Measurements from ENCODE around the gene PAGR1. TPM values are rescaled to one million over a fixed set of nuclear protein-coding genes. Genes with fewer than 3 reads are reported as not detected.
"Not testable (repeated sequence)": the region's sequence is repeated elsewhere in the genome, so short reads cannot be mapped to it uniquely, and the experiment has no call there.

PAGR1 gene
- total and polyA plus RNA-seq, 2 experiments from 2014 or later, result 39.3 to 53.4 TPM

DNA sequence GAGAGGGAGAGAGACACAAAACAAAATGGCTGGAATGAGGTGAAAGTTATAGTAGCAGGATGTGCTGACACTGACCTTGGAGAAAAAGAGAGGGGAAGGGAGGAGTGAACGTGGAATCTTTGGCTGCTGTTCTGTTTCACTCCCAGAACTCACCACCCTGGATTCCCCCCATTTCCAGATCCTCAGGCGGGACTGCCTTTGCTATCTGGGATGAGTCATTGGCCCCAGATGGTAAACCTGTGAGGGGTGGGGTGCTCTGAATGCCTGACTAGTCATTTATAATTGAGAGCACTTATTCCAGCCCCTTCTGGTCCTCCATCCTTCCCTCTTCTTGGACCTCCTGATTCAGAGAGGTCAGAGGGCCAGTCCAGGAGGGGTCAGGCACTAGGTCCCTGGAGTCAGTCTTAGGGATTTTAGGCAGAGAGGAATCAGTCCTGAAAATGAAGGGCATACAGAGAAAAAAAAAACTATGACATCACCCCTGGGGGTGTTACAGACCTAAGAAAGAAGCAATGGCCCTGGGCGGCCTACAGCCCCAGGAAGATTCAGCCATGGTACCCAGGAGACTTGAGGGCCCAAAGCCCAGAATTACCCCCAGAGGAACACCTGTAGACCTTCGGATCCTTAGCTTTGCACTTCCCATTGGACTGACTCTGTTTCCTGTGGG lies 40.1 kb upstream of the PAGR1 start:
- TF ChIP-seq EZH2phosphoT487 (IDR thresholded peaks at IDR 0.05; ENCODE audit: low read depth, severe bottlenecking, unreplicated experiment) (no peak), EZH2 (IDR thresholded peaks at IDR 0.05; ENCODE audit: borderline replicate concordance) (no peak)
- TF ChIP-seq, protein P1, sequence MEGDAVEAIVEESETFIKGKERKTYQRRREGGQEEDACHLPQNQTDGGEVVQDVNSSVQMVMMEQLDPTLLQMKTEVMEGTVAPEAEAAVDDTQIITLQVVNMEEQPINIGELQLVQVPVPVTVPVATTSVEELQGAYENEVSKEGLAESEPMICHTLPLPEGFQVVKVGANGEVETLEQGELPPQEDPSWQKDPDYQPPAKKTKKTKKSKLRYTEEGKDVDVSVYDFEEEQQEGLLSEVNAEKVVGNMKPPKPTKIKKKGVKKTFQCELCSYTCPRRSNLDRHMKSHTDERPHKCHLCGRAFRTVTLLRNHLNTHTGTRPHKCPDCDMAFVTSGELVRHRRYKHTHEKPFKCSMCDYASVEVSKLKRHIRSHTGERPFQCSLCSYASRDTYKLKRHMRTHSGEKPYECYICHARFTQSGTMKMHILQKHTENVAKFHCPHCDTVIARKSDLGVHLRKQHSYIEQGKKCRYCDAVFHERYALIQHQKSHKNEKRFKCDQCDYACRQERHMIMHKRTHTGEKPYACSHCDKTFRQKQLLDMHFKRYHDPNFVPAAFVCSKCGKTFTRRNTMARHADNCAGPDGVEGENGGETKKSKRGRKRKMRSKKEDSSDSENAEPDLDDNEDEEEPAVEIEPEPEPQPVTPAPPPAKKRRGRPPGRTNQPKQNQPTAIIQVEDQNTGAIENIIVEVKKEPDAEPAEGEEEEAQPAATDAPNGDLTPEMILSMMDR (IDR thresholded peaks at IDR 0.05; ENCODE audit: poor library complexity), result no peak
- Histone ChIP-seq H3K27ac (no peak overlapping the region), H3K4me1 (ENCODE audit: insufficient read depth) (no peaks in the 10 kb centered on the region), H3K4me3 (no peak overlapping the region), H3K27me3 (no peaks in the 10 kb centered on the region), H2AFZ (no peak overlapping the region), H3K9me2 (replicated peaks; ENCODE audit: insufficient read depth) (no peaks in the 10 kb centered on the region), H4K20me1 (ENCODE audit: insufficient read depth, poor library complexity, severe bottlenecking) (no peaks in the 10 kb centered on the region), H3K36me3 (replicated peaks; ENCODE audit: insufficient read depth, low read depth) (no peaks in the 10 kb centered on the region), H3K79me2 (no peaks in the 10 kb centered on the region), H3K9me3 (ENCODE audit: low read depth) (no peaks in the 10 kb centered on the region), H3K4me2 (no peak overlapping the region)
- peak; percentile 46 for DNase-seq (ENCODE audit: low spot score)
- WGBS (ENCODE audit: low lambda C conversion rate, missing lambda C conversion rate), result 66% methylated on average over 4 of the region's 4 CpGs

DNA sequence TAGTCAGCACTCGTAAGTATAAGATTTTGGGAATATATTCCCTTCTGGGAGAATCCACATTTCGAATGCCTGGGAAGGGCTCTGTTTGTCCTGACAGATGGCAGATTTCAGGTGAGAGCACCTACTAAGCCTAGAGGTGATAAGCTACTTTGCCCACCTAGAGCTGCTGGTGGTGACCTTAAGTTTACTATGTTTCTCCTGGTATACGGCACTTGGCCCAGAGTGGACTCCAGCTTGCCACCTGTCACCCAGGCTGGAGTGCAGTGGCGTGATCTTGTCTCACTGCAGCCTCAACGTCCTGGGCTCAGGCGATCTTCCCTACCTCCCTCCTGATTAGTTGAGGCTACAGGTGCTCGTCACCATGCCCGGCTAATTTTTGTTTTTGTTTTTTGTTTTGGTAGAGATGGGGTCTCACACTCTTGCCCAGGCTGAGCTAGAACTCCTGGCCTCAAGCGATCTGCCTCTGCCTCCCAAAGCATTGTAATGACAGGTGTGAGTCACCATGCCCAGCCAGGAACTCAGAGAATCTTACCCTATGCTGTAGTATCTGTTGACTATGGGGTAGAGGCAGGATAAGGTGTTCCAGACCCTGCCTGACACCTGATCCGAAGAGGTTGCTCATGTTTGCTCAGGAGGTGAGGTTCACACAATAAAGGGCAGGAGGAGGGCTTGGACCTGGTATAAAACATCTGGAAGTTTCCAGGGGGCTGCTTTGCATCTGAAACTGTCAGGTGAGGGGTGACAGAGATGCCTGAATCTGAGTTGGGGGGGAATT lies 38.2 kb upstream of the PAGR1 start, which contains the start of gene ZG16:
TSS of gene ZG16 (plus strand) at position 681 of the 775 bp plus-strand sequence. CDS start 1,011 bp downstream, outside the sequence.
- H3K36me3 ChIP-seq (replicated peaks; ENCODE audit: insufficient read depth, low read depth), result no peaks in the 10 kb centered on the region
- H4K20me1 ChIP-seq (ENCODE audit: insufficient read depth, poor library complexity, severe bottlenecking), result no peaks in the 10 kb centered on the region
- no peak within 1 kb of the TSS for H3K4me3 ChIP-seq
- no peaks in the 10 kb centered on the region for H3K27me3 ChIP-seq
- H3K27ac ChIP-seq, result no peak within 1 kb of the TSS
- no peaks in the 10 kb centered on the region for H3K79me2 ChIP-seq
- no peaks in the 10 kb centered on the region for H3K4me1 ChIP-seq (ENCODE audit: insufficient read depth)
- H3K9me2 ChIP-seq (replicated peaks; ENCODE audit: insufficient read depth), result no peaks in the 10 kb centered on the region
- no peak within 1 kb of the TSS for H3K4me2 ChIP-seq
- TF ChIP-seq EZH2 (IDR thresholded peaks at IDR 0.05; ENCODE audit: borderline replicate concordance) (no peak), EZH2phosphoT487 (IDR thresholded peaks at IDR 0.05; ENCODE audit: low read depth, severe bottlenecking, unreplicated experiment) (no peak)
- TF ChIP-seq, protein P1 (IDR thresholded peaks at IDR 0.05; ENCODE audit: poor library complexity), result no peak
- DNase-seq (ENCODE audit: low spot score), result no peak
- WGBS (ENCODE audit: low lambda C conversion rate, missing lambda C conversion rate), result 79% methylated on average over 10 of the region's 10 CpGs
- no peaks in the 10 kb centered on the region for H3K9me3 ChIP-seq (ENCODE audit: low read depth)
- no peak within 1 kb of the TSS for H2AFZ ChIP-seq

DNA sequence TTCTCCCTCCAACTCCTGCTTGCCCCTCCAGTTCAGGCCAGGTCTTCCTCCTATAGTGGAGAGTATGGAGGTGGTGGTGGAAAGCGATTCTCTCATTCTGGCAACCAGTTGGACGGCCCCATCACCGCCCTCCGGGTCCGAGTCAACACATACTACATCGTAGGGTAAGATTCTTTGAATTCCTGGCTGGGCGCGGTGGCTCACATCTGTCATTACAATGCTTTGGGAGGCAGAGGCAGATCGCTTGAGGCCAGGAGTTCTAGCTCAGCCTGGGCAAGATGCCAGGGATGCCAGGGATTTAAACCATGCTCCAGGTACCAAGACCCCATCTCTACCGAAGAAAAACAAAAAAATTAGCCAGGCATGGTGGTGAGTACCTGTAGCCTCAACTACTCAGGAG lies 36.5 kb upstream of the PAGR1 start:
- H2AFZ ChIP-seq, result no peak overlapping the region
- no peaks in the 10 kb centered on the region for H3K9me2 ChIP-seq (replicated peaks; ENCODE audit: insufficient read depth)
- H3K27ac ChIP-seq, result no peak overlapping the region
- no peaks in the 10 kb centered on the region for H3K4me1 ChIP-seq (ENCODE audit: insufficient read depth)
- DNase-seq (ENCODE audit: low spot score), result no peak
- H3K9me3 ChIP-seq (ENCODE audit: low read depth), result no peaks in the 10 kb centered on the region
- H3K27me3 ChIP-seq, result no peaks in the 10 kb centered on the region
- H3K4me3 ChIP-seq, result no peak overlapping the region
- H3K36me3 ChIP-seq (replicated peaks; ENCODE audit: insufficient read depth, low read depth), result no peaks in the 10 kb centered on the region
- WGBS (ENCODE audit: low lambda C conversion rate, missing lambda C conversion rate), result 53% methylated on average over 10 of the region's 10 CpGs
- H4K20me1 ChIP-seq (ENCODE audit: insufficient read depth, poor library complexity, severe bottlenecking), result no peaks in the 10 kb centered on the region
- no peaks in the 10 kb centered on the region for H3K79me2 ChIP-seq
- no peak overlapping the region for H3K4me2 ChIP-seq
- TF ChIP-seq EZH2 (IDR thresholded peaks at IDR 0.05; ENCODE audit: borderline replicate concordance) (no peak), EZH2phosphoT487 (IDR thresholded peaks at IDR 0.05; ENCODE audit: low read depth, severe bottlenecking, unreplicated experiment) (no peak)
- TF ChIP-seq, protein P1 (IDR thresholded peaks at IDR 0.05; ENCODE audit: poor library complexity), result no peak

DNA sequence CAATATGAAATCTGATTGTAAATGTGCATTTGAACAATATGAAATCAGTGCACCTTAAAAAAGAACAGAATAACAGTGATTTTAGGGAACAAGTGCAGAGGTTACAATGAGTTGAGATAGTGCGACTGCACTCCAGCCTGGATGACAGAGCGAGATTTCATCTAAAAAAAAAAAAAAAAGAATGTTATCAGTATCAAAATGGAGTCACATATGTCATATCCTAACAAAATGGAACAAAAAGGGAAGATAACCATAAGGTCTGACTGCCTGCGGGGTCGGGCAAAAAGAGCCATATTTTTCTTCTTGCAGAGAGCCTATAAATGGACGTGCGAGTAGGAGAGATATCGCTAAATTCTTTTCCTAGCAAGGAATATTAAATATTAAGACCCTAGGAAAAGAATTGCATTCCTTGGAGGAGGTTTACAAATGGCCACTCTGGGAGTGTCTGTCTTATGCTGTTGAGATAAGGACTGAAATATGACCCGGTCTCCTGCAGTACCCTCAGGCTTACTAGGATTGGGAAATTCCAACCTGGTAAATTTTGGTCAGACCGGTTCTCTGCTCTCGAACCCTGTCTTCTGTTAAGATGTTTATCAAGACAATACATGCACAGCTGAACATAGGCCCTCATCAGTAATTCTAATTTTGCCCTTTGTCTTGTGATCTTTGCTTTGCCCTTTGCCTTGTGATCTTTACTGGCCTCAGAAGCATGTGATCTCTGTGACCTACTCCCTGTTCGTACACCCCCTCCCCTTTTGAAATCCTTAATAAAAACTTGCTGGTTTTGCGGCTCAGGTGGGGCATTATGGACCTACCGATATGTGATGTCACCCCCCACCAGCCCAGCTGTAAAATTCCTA lies 32.6 kb upstream of the PAGR1 start:
- peak overlapping the region; percentile 67 for H3K27ac ChIP-seq
- H3K9me3 ChIP-seq (ENCODE audit: low read depth); H3K9me2 ChIP-seq (replicated peaks; ENCODE audit: insufficient read depth); H2AFZ ChIP-seq; H3K79me2 ChIP-seq; DNase-seq (ENCODE audit: low spot score); H3K4me1 ChIP-seq (ENCODE audit: insufficient read depth); H4K20me1 ChIP-seq (ENCODE audit: insufficient read depth, poor library complexity, severe bottlenecking); H3K36me3 ChIP-seq (replicated peaks; ENCODE audit: insufficient read depth, low read depth); H3K4me2 ChIP-seq; H3K4me3 ChIP-seq; H3K27me3 ChIP-seq: not testable (repeated sequence)
- 59% methylated on average over 13 of the region's 13 CpGs for WGBS (ENCODE audit: low lambda C conversion rate, missing lambda C conversion rate)
